Stimulated activated CD8-positive, alpha-beta memory T cell treated with anti-CD3 and anti-CD28 coated beads, Interleukin-7, amount 100 ng/mL, for 4 hours (primary cell): ENCODE measurements around the gene HVCN1.

Experiments used
- DNase-seq, 2 donors: peaks; one replicate each; pipeline ENCODE4 v3.0.0-alpha.2; 2020; ENCODE audit warnings: low read depth in 2 of 2

HVCN1 gene

DNA sequence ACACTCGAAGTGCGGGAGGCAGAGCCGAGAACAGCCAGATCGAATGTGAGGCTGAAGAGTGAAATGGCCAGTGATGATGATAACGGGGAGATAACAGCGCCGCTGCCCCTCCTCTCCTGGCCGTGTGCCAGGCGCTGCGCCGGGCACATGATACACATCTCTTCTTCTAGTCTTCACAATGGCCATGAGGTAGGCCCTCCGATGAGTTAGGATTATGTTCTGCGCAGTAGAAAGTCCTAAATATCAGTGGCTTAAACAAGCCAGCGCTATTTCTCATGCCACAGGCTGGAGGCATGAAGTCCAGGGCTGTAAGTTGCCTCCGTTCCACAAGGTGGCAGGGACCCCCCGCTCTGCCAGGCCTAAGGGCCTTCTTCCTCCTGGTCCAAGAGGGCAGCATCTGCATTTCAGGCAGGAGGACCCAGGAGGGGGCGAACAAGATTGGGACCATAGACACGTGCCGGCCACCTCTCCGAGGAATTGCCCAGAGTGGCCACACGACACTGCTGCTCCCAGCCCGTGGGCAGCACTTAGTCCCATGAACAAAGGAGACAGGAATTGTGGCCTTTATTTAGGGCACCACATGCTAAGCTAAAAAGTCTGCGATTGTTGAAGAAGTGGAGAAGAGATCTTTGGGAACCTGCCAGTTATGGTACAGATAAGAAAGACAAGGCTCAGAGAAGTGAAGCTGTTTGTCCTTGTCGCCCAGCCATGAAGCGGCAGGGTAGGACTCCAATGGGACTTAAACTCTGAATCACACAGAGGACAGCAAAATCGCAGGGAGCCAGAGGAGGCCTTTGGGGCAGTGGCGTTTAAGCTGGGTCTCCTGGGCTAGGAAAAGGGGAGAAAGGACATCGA lies 10.9 kb upstream of the HVCN1 start:
- DNase-seq = no peak

- DNase-seq = peak; percentile 51 to 59
Measured at GRCh38 chr12:110698171-110698902, 9.4 kb upstream of the HVCN1 start.

- no peak for DNase-seq
Measured at GRCh38 chr12:110697236-110697635, 8.3 kb upstream of the HVCN1 start.

DNA sequence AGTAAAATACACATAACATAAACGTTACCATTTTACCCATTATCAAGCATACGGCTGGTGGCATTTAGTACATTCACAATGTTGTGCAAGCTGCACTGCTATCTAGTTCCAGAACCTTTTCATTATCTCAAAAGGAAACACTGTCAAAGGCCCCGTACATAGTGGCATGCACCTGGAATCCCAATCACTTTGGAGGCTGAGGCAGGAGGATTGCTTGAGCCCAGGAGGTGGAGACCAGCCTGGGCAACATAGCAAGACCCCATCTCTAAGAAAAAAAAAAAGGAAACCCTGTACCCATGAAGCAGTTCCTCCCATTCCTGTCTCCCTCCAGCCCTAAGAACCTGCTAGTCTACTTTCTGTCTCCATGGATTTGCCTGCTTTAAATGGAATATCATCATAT lies 7.4 kb upstream of the HVCN1 start:
- no peak for DNase-seq

GRCh38 chr12:110694330-110694901 lies 5.5 kb upstream of the HVCN1 start:
- DNase-seq = no peak

- no peak for DNase-seq
Measured at GRCh38 chr12:110693731-110694130, 4.8 kb upstream of the HVCN1 start.

GRCh38 chr12:110690127-110690430 lies 1.2 kb upstream of the HVCN1 start:
- DNase-seq = no peak

- DNase-seq = peak in 1 of 2 donors; percentile 26
Measured at GRCh38 chr12:110689281-110690126, 589 bp upstream of the HVCN1 start.

DNA sequence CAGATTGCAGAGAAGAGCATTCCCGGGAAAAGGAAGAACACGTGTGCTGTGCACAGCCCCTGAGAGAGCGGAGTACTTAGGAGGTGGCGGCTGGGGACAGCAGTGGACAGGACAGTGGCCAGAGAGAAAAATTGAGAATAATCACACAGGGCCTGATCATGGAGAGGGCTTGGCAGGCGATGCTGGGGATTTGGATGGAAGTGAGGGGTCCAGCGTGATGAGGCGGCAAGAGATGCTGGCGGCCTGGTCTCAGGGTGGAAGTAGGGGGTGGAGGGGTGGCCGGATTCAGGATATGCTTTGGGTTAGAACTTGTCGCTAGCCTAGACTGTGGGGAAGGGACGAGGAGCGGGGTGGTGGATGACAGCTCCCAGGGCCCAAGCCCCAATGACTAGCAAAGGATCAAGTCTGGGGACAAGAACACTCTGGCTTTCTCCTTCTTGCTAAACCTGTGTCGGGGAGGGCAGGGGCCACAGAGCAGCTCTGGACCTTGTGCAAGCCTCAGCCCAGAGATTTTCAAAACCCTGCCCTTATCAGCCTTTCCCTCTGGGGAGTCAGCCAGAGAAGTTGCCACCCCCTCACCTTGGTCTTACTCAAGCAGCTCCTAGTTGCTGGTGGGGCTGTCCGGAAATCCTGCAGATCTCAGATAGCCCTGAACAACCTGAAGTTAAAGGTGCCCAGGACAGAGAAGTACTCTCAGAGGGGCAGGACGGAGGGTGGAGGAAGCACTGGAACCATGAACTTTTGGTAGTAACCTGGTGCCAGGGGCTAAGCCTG lies 1.3 kb downstream of the HVCN1 start:
- no peak for DNase-seq

GRCh38 chr12:110686294-110686903 lies 2.5 kb downstream of the HVCN1 start:
- no peak for DNase-seq

DNA sequence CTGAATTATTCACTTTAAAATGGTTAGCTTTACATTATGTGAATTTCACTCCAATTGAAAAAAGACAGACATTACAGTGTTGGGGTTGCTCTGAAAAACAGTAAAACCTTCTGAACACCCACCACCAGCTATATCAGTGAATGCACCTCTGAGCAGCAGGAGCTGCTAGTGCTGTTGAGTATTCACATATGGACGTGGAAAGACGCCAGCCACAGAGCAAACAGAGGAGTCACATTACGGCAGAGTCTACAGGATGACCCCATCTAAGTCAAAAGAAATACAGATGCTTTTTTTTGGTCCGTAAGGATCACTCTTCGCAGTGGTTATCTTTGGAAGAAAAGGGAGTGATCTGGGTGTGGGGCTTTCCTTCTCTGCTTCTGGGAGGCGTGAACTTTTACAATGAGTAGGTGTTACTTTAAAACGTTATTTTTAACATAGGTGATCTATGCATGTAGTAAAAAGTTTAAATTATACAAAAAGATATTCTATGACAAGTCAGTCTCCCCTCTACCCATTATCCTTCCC lies 4.5 kb downstream of the HVCN1 start:
- no peak for DNase-seq

DNA sequence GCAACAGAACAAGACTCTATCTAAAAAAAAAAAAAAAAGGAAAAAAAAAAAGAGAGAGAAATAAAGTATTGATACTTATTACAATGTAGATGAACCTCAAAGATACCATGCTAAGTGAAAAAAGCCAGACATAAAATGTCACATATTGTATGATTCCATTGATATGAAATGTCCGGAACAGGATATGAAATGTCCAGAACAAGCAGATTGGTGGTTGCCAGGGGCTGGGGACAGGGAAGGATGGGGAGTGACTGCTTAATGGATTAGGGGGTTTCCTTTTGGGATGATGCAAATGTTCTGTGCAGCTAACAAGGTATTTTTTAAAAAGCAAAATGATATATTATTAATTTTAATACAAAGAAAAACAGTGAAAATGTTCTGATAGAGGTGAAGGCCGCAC lies 5.0 kb downstream of the HVCN1 start:
- no peak for DNase-seq

GRCh38 chr12:110680032-110680431 lies 8.9 kb downstream of the HVCN1 start:
- DNase-seq = no peak

DNA sequence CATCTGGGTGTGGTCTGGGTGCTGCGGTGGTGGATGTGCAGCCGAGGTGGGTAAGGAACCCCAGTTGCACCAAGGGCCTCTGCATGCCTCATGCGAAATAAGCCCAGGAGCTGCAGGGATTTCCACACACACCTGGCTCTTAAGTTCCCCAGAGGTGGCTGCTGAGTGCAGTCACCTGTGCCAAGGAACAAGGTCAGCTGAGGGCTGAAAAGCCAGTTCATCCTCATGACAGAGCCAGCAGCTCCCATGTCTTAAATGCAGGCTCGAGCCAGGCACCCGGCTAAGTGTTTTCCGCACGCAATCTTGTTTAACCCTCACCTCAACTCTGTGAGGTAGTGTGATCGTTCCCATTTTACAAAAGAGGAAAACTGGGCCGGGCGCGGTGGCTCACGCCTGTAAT lies 9.7 kb downstream of the HVCN1 start:
- DNase-seq = no peak

DNA sequence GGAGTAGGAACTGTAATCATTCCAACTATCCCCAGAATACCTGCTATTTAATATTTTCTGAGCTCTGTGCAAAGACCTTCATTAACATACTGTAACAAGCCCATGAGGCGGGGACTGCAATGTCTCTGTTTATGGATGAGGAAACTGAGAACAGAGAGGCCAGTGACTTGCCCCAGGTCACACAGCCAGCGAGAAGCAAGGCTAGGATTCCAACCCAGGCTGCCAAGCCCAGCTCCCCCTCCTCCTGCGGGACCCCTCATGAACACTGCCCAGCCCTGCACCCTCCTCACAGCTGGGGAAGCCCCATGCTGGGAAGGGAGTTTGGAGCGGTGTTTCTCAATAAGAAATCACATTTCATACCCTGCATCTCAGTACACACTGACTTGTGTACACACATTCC lies 10.9 kb downstream of the HVCN1 start:
- DNase-seq = no peak

DNA sequence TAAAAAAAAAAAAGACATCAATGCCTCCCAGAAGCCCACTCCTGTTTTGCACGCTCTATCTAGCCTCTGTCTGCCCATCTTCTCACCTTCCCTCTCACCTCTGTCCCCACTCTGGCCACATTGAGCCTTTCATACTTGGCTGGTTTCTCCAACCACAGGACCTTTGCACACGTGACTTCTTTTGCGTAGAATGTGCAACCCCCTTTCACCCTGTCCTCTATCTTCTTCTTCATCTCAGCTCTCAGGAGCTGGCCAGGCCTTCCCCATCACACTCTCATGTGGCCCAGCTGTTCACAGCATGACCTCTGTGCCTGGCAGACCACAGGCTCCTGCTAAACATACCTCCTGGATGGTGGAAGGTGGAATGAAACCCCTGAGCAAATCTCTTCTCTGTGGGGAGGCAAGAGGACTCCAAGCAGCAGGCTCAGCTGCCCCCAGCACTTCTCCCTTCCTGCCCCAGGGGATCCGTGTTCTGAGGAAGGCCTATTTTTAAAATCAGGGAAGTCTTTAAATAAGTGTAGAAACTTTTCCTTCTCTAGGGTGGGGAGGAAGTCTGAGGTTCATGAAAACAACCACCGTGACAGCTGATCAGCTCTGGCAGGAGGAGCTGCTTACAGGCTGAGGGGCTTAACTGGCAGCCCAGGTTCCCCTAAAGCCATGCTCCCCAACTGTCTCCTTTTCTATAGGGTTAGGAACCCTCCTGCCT lies 11.6 kb downstream of the HVCN1 start:
- DNase-seq = no peak

DNA sequence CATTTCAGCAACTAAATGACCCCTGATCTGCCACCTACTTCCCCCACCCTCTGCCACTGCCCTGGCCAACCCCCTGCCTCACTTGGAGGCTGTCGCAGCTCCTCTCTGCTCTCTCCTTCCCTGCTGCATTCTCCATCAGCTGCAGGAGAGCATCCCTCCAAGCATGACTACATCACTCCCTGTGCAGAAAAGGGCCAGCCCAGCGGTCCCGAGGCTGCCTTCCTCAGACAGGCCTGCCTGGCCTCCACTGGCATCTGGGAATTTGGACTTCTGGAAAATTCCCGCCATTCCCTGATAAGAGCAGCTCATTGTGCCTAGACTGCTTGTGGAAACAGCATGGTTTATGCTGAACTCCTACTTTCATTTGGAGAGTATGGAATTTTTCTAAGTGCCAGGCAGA lies 12.7 kb downstream of the HVCN1 start:
- DNase-seq = no peak

DNA sequence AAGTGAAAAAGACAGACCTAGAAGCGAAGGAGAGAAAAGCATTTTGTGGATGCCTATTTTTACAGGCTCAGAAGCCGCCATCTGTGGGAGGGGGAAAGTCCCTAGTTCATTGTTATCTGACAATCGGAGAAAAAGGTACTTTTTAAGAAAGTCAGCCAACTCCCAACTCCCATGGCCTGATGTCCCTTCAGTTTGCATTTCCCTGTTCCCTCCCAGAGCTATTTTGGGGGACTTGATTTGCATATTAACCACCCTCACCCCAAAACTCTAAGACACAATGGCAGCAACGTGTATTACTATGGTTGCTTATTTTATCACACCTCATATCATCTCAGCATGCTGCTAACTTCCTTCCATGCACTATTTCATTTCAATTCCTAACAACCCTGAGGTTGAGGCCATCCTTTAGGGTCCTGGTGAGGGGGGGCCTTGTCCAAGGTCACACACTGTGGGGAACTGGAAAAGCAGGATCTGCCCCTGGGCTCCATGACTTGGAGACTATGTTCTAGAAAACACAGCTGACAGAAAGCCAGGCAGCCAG lies 18.7 kb downstream of the HVCN1 start:
- peak; percentile 18 to 25 for DNase-seq

DNA sequence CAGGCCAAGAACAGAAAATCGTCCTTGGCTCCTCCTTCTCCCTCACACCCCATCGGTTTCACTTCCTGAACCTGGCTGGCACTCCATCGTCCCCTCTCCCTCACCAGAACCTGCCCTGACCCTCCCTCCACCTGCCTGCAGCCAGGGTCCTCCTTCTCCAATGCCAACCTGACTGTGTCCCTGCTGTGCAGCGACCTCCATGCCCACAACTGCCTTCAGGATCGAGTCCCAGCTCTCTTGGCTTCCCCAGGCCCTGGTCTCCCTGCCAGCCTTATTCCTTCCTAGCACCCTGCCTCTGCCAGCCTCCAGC lies 19.8 kb downstream of the HVCN1 start:
- DNase-seq = no peak
